PC-3 (cell line): ENCODE data around the gene DUSP28. TPM values are rescaled to one million over a fixed set of nuclear protein-coding genes. Genes with fewer than 3 reads are reported as not detected.

Experiments
- ATAC-seq: fragments of 200-7000 bp; cut with Tn5 transposase; 2 replicates; pipeline ENCODE4 v1.9.1; 2020; ENCODE audit warnings: mild to moderate bottlenecking, moderate library complexity
- BruUV-seq: library from RNA; stranded (reverse); fragments of 400-500 nt; replicated peaks from 2 replicates; lab custom pipeline; 2021; lab: Mats Ljungman, UMichigan
- CTCF ChIA-PET: fragments of 300-600 bp; sonication (Branson Sonifier 250); formaldehyde crosslinking; loops from one replicate; lab custom pipeline; 2022; ENCODE audit warnings: antibody characterized with exemption; lab: Charles Lee
- POLR2A ChIA-PET: fragments of 300-600 bp; sonication (Branson Sonifier 250); formaldehyde crosslinking; loops from one replicate; lab custom pipeline; 2022; ENCODE audit warnings: antibody characterized with exemption; ENCODE audit not compliant: unreplicated experiment; lab: Charles Lee
- DNase-seq: peaks from one replicate; pipeline ENCODE4 v3.0.0-alpha.2; 2015
- H2AFZ ChIP-seq: fragments of 300-600 bp; sonication (generic); 2 replicates; pipeline ENCODE4 v1.6.0; 2016; ENCODE audit warnings: antibody characterized with exemption, low read length
- H3F3A ChIP-seq: fragments of 300-600 bp; sonication (generic); one replicate; pipeline ENCODE4 v1.6.0; 2017; ENCODE audit warnings: antibody characterized with exemption, low read length, control low read depth, mild to moderate bottlenecking; ENCODE audit not compliant: unreplicated experiment
- H3K27ac ChIP-seq: fragments of 300-600 bp; sonication (generic); 2 replicates; pipeline ENCODE4 v1.5.1; 2016; ENCODE audit warnings: mild to moderate bottlenecking, low read length
- H3K27me3 ChIP-seq: fragments of 300-600 bp; sonication (generic); 2 replicates; pipeline ENCODE4 v1.6.1; 2016; ENCODE audit warnings: low read length, mixed read lengths
- H3K36me3 ChIP-seq: fragments of 300-600 bp; sonication (generic); 2 replicates; pipeline ENCODE4 v1.6.1; 2016; ENCODE audit warnings: low read depth, mixed run types, low read length, mixed read lengths
- H3K4me1 ChIP-seq: fragments of 300-600 bp; sonication (generic); 2 replicates; pipeline ENCODE4 v1.5.1; 2016; ENCODE audit warnings: low read length; ENCODE audit not compliant: insufficient read depth
- H3K4me2 ChIP-seq: fragments of 300-600 bp; sonication (generic); 2 replicates; pipeline ENCODE4 v1.6.0; 2016; ENCODE audit warnings: low read length
- H3K4me3 ChIP-seq: fragments of 300-600 bp; sonication (generic); 2 replicates; pipeline ENCODE4 v1.5.1; 2016; ENCODE audit warnings: mild to moderate bottlenecking, low read length, mixed read lengths
- H3K79me2 ChIP-seq: fragments of 300-600 bp; sonication (generic); 2 replicates; pipeline ENCODE4 v1.6.1; 2017; ENCODE audit warnings: low read length, mixed read lengths
- H3K9ac ChIP-seq: fragments of 300-600 bp; sonication (generic); 2 replicates; pipeline ENCODE4 v1.6.0; 2016; ENCODE audit warnings: mild to moderate bottlenecking, low read length
- H3K9me2 ChIP-seq: fragments of 300-600 bp; sonication (generic); replicated peaks from 2 replicates; pipeline ENCODE4 v1.6.1; 2016; ENCODE audit warnings: mixed run types, low read length, mixed read lengths
- H3K9me3 ChIP-seq: fragments of 300-600 bp; sonication (generic); 2 replicates; pipeline ENCODE4 v1.6.1; 2016; ENCODE audit warnings: low read length, mixed read lengths
- H4K20me1 ChIP-seq: fragments of 300-600 bp; sonication (generic); 2 replicates; pipeline ENCODE4 v1.6.1; 2016; ENCODE audit warnings: low read length, mixed read lengths
- CTCF ChIP-seq: fragments of 300-600 bp; sonication (generic); conservative IDR thresholded peaks from 2 replicates; pipeline ENCODE4 v1.5.1; 2017; ENCODE audit warnings: antibody characterized with exemption, low read depth, mild to moderate bottlenecking, low read length
- EZH2 ChIP-seq: fragments of 300-600 bp; sonication (generic); IDR thresholded peaks from one replicate; pipeline ENCODE4 v1.6.1; 2017; ENCODE audit warnings: antibody characterized with exemption, mild to moderate bottlenecking, low read length; ENCODE audit not compliant: unreplicated experiment
- EZH2phosphoT487 ChIP-seq: fragments of 300-600 bp; sonication (generic); IDR thresholded peaks from 2 replicates; pipeline ENCODE4 v1.6.1; 2018; ENCODE audit warnings: mild to moderate bottlenecking, antibody characterized with exemption, low read length, borderline replicate concordance
- intact Hi-C: fragments of 100-400 bp; cut with micrococcal nuclease; formaldehyde crosslinking; loops from 2 replicates; pipeline ENCODE4 v1.9.0; 2023
- total RNA-seq: library from RNA; depleted of rRNA; stranded (reverse); fragments of >200 nt; gene quantifications from 2 replicates; pipeline ENCODE4 v1.2.3, GENCODE V29; 2014

DUSP28 gene
- total RNA-seq, 1 experiment from 2014 or later, result 8.3 TPM

DNA sequence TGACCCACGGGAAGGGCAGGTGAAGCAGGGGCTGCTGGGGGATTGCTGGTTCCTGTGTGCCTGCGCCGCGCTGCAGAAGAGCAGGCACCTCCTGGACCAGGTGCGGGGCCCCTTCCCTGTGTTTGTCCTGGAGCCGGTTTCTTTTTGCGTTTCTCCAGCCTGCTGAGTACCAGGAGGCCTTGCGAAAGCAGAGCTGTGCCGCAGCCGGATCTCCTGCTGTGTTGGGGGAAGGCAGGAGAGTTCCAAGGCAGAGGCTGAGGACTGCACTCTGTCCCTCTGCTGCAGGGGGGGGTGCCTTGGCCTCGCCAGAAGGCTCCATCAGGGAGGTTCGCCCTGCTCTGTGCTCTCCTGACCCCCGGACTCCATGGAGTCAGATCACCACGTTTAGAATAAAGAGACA is 29.2 kb downstream of the DUSP28 start:
- Histone ChIP-seq H3F3A (no peaks in the 10 kb centered on the region), H3K9me3 (no peaks in the 10 kb centered on the region), H3K4me1 (peaks cover 21% of the 10 kb centered on the region), H3K79me2 (peaks cover 75% of the 10 kb centered on the region), H2AFZ (no peak overlapping the region), H4K20me1 (peaks cover 8% of the 10 kb centered on the region; the same call in 1 of the 2 replicates), H3K9me2 (no peaks in the 10 kb centered on the region), H3K36me3 (no peaks in the 10 kb centered on the region), H3K27me3 (no peaks in the 10 kb centered on the region), H3K4me3 (no peak overlapping the region), H3K27ac (no peak overlapping the region), H3K9ac (no peak overlapping the region), H3K4me2 (no peak overlapping the region)
- DNase-seq (no peak), ATAC-seq (no peak)
- intact Hi-C loops, result no loop called here
- ChIA-PET CTCF (no interaction called here), POLR2A (no interaction called here)
- BruUV-seq, result no TSS peak
- TF ChIP-seq EZH2, result no peak
- TF ChIP-seq CTCF, result no peak
- no peak for TF ChIP-seq EZH2phosphoT487

DNA sequence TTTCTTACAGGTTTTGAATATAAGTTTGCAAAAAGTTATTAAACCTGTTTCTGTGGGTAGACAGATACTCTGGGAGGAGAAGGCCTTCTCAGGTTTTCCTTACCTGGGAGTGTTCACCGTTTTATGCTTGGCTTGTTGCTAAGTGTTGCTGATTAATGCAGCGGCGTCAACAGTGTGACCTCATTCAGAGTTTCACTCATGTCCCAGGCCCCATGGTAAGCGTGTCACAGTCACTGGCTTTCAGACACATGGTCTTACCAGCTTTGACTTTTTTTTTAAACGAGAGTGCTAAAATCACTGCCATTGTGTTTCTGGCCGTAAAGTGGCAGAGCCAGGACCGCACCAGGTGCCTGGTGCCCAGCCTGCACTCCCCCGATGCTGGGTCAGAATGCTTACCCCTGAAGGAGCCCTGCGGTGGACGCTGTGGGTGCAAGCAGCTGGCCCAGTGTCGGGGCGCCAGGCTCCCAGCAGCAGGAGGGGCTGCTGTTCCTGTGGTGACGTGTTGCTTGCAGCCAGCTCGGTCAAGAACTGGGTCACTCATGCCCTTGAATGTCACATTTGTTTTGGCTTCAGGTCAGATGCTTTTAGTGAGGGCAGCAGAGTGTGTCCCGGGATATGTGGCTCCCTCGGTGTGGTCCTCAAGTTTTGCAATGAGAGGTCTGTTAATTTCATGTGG is 29.8 kb downstream of the DUSP28 start:
- intact Hi-C loops, result no loop called here
- CTCF ChIA-PET, result no interaction called here
- Histone ChIP-seq H3F3A (no peaks in the 10 kb centered on the region), H4K20me1 (peaks cover 8% of the 10 kb centered on the region; the same call in 1 of the 2 replicates), H3K36me3 (no peaks in the 10 kb centered on the region), H3K27ac (no peak overlapping the region), H3K27me3 (no peaks in the 10 kb centered on the region), H3K4me3 (no peak overlapping the region), H3K79me2 (peaks cover 69% of the 10 kb centered on the region), H3K9ac (no peak overlapping the region), H2AFZ (no peak overlapping the region), H3K4me2 (no peak overlapping the region), H3K9me2 (no peaks in the 10 kb centered on the region), H3K4me1 (peaks cover 16% of the 10 kb centered on the region), H3K9me3 (no peaks in the 10 kb centered on the region)
- ATAC-seq (no peak), DNase-seq (no peak)
- no TSS peak for BruUV-seq
- POLR2A ChIA-PET, result no interaction called here
- TF ChIP-seq CTCF (no peak), EZH2phosphoT487 (no peak), EZH2 (no peak)

DNA sequence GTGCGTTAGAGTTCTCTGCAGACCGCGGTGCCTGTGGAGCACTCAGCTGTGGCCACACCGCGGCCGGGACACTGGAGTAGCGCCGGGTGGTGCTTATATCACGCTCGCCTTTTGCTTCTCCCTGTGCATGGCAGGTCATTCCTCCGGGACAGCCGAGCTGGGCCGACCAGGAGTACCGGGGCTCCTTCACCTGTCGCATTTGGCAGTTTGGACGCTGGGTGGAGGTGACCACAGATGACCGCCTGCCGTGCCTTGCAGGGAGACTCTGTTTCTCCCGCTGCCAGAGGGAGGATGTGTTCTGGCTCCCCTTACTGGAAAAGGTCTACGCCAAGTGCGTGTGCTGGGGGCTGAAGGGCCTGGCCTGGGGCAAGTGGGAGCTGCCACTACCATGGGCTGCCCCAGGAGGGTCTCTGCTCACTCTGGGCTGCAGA is 30.5 kb downstream of the DUSP28 start:
- H3K4me2 ChIP-seq, result no peak overlapping the region
- H4K20me1 ChIP-seq, result peaks cover 8% of the 10 kb centered on the region; the same call in 1 of the 2 replicates
- no peaks in the 10 kb centered on the region for H3K9me2 ChIP-seq
- H3K79me2 ChIP-seq, result peaks cover 62% of the 10 kb centered on the region
- H2AFZ ChIP-seq, result no peak overlapping the region
- ATAC-seq (no peak), DNase-seq (no peak)
- no peaks in the 10 kb centered on the region for H3K27me3 ChIP-seq
- no peak overlapping the region for H3K27ac ChIP-seq
- no peak overlapping the region for H3K9ac ChIP-seq
- TF ChIP-seq EZH2phosphoT487, result no peak
- TF ChIP-seq CTCF, result no peak
- TF ChIP-seq EZH2, result no peak
- intact Hi-C loops, result no loop called here
- no peaks in the 10 kb centered on the region for H3F3A ChIP-seq
- H3K4me1 ChIP-seq, result peaks cover 11% of the 10 kb centered on the region; the same call in 1 of the 2 replicates
- H3K4me3 ChIP-seq, result no peak overlapping the region
- ChIA-PET POLR2A (no interaction called here), CTCF (no interaction called here)
- H3K9me3 ChIP-seq, result no peaks in the 10 kb centered on the region
- H3K36me3 ChIP-seq, result no peaks in the 10 kb centered on the region
- BruUV-seq, result no TSS peak
